ENCODE data around the gene RFX2.

RFX2 gene

DNA sequence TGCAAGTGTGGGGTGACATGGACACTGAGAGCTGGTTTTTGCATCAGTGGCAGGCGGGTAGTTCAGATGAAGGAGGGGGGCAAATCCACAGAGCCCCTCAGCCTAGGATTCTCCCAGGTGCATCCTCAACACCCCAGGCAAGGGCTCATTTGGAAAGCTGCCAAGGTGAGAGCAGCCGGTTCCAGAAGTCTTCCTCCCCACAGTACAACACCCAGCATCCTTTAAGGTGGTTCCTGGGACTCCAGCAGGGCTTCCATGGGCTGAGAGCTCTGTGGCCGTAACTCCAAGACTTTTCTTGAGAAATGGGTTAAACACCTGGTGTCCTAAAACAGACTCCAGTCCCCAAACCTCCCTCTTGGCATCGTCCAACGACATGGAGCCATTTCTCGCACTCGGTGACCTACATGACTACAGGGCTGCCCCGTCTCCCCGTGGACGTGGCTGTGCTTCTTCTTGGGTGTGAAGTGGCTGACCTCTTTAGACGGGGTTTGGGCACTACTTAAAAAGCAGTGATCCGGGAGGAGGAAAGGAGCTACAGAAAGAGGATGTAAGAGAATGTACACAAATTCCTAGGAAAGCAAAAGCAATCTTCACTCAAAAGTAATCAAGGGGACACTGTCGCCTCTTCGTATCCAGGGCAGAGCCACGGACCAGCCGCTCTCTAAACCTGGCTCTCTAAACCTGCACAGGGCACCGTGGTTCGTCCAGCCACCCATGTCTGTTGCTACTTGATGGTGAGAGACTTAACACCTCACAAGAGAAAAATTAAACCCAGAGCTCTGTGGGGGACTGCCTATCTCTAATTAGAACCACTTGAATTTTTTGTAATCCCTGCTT is 157.9 kb downstream of the RFX2 start:
- Histone ChIP-seq H3K4me1 (ENCODE audit: control insufficient read depth, insufficient read depth, low read length) (peaks cover 75% of the 10 kb centered on the region), H3K27me3 (ENCODE audit: control insufficient read depth, insufficient read depth, low read length) (no peaks in the 10 kb centered on the region), H3K4me3 (ENCODE audit: low read length) (no peak overlapping the region), H3K9ac (ENCODE audit: low read length) (no peak overlapping the region), H3K9me3 (ENCODE audit: control insufficient read depth, low read length) (no peaks in the 10 kb centered on the region), H3K36me3 (ENCODE audit: control insufficient read depth, insufficient read depth, low read length) (no peaks in the 10 kb centered on the region)

DNA sequence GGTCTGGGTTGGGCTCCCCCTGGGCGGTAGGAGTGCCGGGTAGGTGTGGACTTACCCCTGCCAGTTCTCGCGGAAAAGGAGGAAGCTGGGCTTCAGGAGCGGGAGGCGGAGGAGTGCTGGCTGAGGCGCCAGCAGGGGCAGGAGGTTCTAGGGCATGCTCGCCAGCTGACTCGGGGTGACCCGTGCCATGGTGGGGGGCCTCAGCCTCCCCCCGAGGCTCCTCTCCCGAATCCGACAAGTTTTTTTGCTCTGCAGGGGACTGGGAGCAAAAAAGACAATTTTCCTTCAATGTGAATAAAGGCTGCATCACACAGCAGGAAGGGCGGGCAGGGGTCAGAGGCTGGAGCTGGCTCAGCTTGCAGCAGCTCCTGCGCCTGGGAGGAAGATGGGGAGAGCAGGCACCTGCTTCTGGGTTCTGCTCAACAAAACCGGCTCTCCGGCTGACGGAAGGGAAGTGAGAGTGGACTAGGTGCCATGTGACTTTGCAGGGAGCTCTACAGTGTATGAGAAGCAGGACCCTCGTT is 158.9 kb downstream of the RFX2 start:
- Histone ChIP-seq H3K4me1 (ENCODE audit: control insufficient read depth, insufficient read depth, low read length) (peaks cover 65% of the 10 kb centered on the region), H3K9ac (ENCODE audit: low read length) (peak overlapping the region; percentile 26), H3K36me3 (ENCODE audit: control insufficient read depth, insufficient read depth, low read length) (no peaks in the 10 kb centered on the region), H3K9me3 (ENCODE audit: control insufficient read depth, low read length) (no peaks in the 10 kb centered on the region), H3K27me3 (ENCODE audit: control insufficient read depth, insufficient read depth, low read length) (no peaks in the 10 kb centered on the region), H3K4me3 (ENCODE audit: low read length) (no peak overlapping the region)

DNA sequence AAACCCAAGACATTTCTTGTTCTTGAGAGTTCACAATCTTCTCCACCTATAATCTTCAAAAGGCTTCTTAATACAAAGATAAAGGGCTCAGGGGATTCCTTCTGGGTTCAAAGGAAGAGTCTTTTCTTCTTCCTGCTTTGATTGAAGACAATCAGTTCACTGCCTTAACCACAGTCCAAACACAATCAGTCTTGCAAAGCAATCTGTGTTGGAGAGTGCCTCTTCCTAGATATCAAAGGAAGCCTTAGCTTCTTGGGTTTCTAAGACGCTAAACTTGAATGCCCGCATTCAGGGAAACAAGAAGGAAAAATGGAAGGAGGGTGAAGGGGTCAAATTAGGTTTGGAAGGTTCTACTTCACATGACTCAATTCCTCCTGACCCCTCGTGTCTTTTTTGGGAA is 159.6 kb downstream of the RFX2 start:
- peaks cover 62% of the 10 kb centered on the region for H3K4me1 ChIP-seq (ENCODE audit: control insufficient read depth, insufficient read depth, low read length)
- H3K4me3 ChIP-seq (ENCODE audit: low read length), result no peak overlapping the region
- no peaks in the 10 kb centered on the region for H3K27me3 ChIP-seq (ENCODE audit: control insufficient read depth, insufficient read depth, low read length)
- peak overlapping the region; percentile 26 for H3K9ac ChIP-seq (ENCODE audit: low read length)
- no peaks in the 10 kb centered on the region for H3K9me3 ChIP-seq (ENCODE audit: control insufficient read depth, low read length)
- no peaks in the 10 kb centered on the region for H3K36me3 ChIP-seq (ENCODE audit: control insufficient read depth, insufficient read depth, low read length)

DNA sequence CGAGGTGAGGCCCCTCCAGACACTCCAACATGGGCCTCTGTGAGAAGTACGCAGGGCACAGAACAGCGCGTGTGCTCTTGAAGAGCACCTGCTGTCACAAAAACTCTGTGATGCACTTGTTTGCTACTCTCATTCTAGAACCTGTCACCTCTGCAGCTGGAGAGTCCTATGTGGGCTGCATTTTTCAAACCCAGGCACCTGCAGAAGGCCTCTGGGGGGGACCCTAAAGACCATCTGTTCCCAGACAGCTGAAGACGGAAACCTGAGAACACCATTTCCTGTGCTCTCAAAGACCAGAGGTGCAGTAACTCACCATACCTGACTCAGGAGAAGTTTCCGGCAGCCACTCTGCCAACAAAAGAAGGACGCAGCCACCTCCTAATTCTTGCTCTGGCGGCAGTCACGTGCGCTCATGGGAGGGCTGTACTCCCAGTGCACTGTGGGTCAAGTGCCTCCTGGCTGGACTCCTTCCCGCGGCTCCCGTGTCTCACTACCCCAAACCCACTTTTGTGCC is 160.5 kb downstream of the RFX2 start:
- Histone ChIP-seq H3K4me1 (ENCODE audit: control insufficient read depth, insufficient read depth, low read length) (peaks cover 58% of the 10 kb centered on the region), H3K27me3 (ENCODE audit: control insufficient read depth, insufficient read depth, low read length) (no peaks in the 10 kb centered on the region), H3K36me3 (ENCODE audit: control insufficient read depth, insufficient read depth, low read length) (no peaks in the 10 kb centered on the region), H3K4me3 (ENCODE audit: low read length) (no peak overlapping the region), H3K9ac (ENCODE audit: low read length) (no peak overlapping the region), H3K9me3 (ENCODE audit: control insufficient read depth, low read length) (no peaks in the 10 kb centered on the region)

DNA sequence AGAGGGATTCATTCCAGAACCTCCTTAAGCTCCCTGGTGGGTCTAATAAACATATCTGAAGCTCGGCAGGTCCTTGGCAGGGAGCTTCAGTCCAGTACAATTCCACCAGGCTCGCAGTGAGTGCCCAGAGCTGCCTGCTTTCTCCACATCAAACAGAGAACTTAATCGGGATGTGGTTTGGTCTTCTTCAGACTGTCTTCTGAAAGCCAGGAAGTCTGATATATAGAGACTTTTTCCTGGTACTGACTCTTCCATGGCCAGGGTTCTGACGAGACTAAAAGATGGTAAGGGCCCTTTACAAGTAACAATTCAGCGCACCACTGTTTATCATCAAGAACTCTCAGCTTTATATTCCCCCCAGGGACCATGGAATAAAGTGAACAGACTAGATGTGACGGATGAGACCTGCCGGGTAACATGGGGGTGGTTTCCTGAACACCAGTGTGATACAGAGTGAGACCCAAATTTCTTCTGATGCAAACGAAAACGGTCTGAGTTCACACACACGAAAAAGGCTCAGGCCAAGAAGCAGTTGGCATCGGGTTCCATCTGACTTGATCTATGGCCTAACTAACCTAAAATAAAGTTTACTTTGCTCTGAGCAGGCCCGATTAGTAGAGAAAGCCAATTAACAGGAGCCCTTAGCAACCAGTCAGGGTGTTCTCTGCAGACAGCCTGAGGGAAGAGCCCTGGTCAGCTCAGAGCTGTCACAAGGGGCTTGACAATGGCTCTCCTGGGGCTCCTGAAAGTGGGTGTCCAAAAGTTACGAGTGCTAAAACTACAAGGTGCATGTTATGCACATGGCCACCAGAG is 161.3 kb downstream of the RFX2 start:
- peaks cover 49% of the 10 kb centered on the region for H3K4me1 ChIP-seq (ENCODE audit: control insufficient read depth, insufficient read depth, low read length)
- H3K9ac ChIP-seq (ENCODE audit: low read length), result no peak overlapping the region
- H3K27me3 ChIP-seq (ENCODE audit: control insufficient read depth, insufficient read depth, low read length), result no peaks in the 10 kb centered on the region
- H3K36me3 ChIP-seq (ENCODE audit: control insufficient read depth, insufficient read depth, low read length), result no peaks in the 10 kb centered on the region
- H3K4me3 ChIP-seq (ENCODE audit: low read length), result no peak overlapping the region
- H3K9me3 ChIP-seq (ENCODE audit: control insufficient read depth, low read length), result no peaks in the 10 kb centered on the region

DNA sequence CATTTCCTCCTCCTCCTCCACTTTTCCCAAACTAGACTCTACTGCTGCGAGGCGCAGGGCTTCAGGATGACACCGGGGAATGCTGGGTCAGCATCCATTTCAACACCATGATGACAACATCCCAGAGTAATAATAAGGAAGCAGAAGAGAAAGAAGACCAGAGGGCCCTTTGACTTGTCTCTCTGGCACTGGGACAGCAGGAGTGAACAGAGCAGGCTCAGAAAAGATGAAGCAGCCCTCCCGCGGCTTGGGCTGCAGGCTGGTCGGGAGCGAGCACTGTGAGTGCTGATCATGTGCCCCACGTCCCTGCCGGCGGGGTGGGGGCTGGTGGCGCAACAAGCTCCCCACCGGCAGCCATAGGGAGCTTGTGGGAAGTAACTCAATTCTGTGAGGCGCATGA is 162.9 kb downstream of the RFX2 start:
- H3K9ac ChIP-seq (ENCODE audit: low read length), result no peak overlapping the region
- H3K9me3 ChIP-seq (ENCODE audit: control insufficient read depth, low read length), result no peaks in the 10 kb centered on the region
- peaks cover 40% of the 10 kb centered on the region for H3K4me1 ChIP-seq (ENCODE audit: control insufficient read depth, insufficient read depth, low read length)
- no peak overlapping the region for H3K4me3 ChIP-seq (ENCODE audit: low read length)
- H3K36me3 ChIP-seq (ENCODE audit: control insufficient read depth, insufficient read depth, low read length), result no peaks in the 10 kb centered on the region
- no peaks in the 10 kb centered on the region for H3K27me3 ChIP-seq (ENCODE audit: control insufficient read depth, insufficient read depth, low read length)

DNA sequence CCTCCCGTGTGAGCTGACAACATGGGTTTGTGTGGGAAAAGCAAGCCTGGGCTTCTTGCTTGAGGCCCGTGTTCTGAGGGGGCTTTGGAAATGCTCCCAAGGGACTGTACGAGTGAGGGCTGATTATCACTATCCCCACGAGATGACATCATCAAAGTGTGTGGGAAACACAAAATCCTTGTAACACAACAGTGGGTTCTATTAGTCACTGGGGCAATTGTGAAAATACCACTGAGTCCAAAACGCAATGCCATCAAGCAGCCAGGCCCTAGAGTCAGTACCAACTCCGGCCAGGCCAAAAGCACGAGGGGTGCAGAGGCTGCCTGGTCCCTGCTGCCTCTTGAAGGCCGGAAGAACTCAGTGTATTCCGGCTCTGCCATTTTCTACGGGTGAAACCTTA is 166.7 kb downstream of the RFX2 start:
- no peak overlapping the region for H3K9ac ChIP-seq (ENCODE audit: low read length)
- H3K4me3 ChIP-seq (ENCODE audit: low read length), result no peak overlapping the region
- H3K4me1 ChIP-seq (ENCODE audit: control insufficient read depth, insufficient read depth, low read length), result peaks cover 14% of the 10 kb centered on the region
- no peaks in the 10 kb centered on the region for H3K36me3 ChIP-seq (ENCODE audit: control insufficient read depth, insufficient read depth, low read length)
- H3K27me3 ChIP-seq (ENCODE audit: control insufficient read depth, insufficient read depth, low read length), result no peaks in the 10 kb centered on the region
- no peaks in the 10 kb centered on the region for H3K9me3 ChIP-seq (ENCODE audit: control insufficient read depth, low read length)

All from mucosa of stomach (tissue), 1 donor.